ENCODE measurements around the gene AGPAT2.

DNA sequence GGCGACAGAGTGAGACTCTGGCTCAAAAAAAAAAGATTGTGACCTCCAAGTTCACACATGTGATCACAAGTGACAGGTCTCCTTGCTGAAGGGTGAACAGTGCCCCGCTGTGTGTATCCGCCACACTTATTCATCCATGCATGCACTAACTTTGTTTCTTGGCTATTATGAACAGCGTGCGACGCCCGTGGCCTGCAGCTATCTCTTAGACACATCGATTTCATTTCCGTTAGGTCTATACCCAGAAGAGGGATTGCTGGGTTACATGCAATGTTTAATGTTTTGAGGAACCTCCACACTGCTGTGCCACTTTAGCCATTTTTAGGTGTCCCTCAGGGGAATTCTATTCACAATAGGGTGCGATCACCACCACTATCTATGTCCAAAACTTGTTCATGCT lies 36.6 kb downstream of the AGPAT2 start:
- TF ChIP-seq, protein P1, sequence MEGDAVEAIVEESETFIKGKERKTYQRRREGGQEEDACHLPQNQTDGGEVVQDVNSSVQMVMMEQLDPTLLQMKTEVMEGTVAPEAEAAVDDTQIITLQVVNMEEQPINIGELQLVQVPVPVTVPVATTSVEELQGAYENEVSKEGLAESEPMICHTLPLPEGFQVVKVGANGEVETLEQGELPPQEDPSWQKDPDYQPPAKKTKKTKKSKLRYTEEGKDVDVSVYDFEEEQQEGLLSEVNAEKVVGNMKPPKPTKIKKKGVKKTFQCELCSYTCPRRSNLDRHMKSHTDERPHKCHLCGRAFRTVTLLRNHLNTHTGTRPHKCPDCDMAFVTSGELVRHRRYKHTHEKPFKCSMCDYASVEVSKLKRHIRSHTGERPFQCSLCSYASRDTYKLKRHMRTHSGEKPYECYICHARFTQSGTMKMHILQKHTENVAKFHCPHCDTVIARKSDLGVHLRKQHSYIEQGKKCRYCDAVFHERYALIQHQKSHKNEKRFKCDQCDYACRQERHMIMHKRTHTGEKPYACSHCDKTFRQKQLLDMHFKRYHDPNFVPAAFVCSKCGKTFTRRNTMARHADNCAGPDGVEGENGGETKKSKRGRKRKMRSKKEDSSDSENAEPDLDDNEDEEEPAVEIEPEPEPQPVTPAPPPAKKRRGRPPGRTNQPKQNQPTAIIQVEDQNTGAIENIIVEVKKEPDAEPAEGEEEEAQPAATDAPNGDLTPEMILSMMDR (IDR thresholded peaks at IDR 0.05; ENCODE audit: low read depth, low read length, poor library complexity, severe bottlenecking), result no peak
- no peak for TF ChIP-seq EZH2phosphoT487 (IDR thresholded peaks at IDR 0.05; ENCODE audit: borderline replicate concordance, low read length)
